GM19468 (cell line): ENCODE results near the gene QSOX1.
A peak's percentile ranks its signal among the peaks of the same experiment; 100 is the strongest.

Experiments
- ATAC-seq: cut with Tn5 transposase; IDR thresholded peaks from one replicate; pipeline ENCODE4 v1.9.1; 2021; ENCODE audit warnings: mild to moderate bottlenecking, moderate library complexity, moderate number of reproducible peaks; ENCODE audit not compliant: unreplicated experiment; ENCODE audit errors: extremely low read depth

The QSOX1 gene

GRCh38 chr1:180167721-180168467, 13.2 kb downstream of the QSOX1 start:
- ATAC-seq, result no peak

GRCh38 chr1:180168786-180169639, 14.3 kb downstream of the QSOX1 start:
- ATAC-seq, result peak; percentile 32

GRCh38 chr1:180169640-180170195, 15.0 kb downstream of the QSOX1 start:
- no peak for ATAC-seq

GRCh38 chr1:180170546-180171151, 16.0 kb downstream of the QSOX1 start:
- ATAC-seq, result no peak

- ATAC-seq, result no peak
Measured at GRCh38 chr1:180171691-180172090, 17.0 kb downstream of the QSOX1 start.

- no peak for ATAC-seq
Measured at GRCh38 chr1:180173451-180173850, 18.8 kb downstream of the QSOX1 start.

GRCh38 chr1:180173952-180174351, 19.3 kb downstream of the QSOX1 start:
- no peak for ATAC-seq

- ATAC-seq, result no peak
Measured at GRCh38 chr1:180175291-180175690, 20.6 kb downstream of the QSOX1 start.

- ATAC-seq, result no peak
Measured at GRCh38 chr1:180175806-180176205, 21.1 kb downstream of the QSOX1 start.

GRCh38 chr1:180176965-180177364, 22.3 kb downstream of the QSOX1 start:
- ATAC-seq, result no peak

- no peak for ATAC-seq
Measured at GRCh38 chr1:180177931-180178330, 23.3 kb downstream of the QSOX1 start.

GRCh38 chr1:180178511-180179161, 24.0 kb downstream of the QSOX1 start:
- ATAC-seq, result no peak

GRCh38 chr1:180179162-180179957, 24.7 kb downstream of the QSOX1 start:
- no peak for ATAC-seq

GRCh38 chr1:180181048-180181447, 26.4 kb downstream of the QSOX1 start:
- no peak for ATAC-seq

- ATAC-seq, result no peak
Measured at GRCh38 chr1:180181996-180182642, 27.4 kb downstream of the QSOX1 start.

- ATAC-seq, result no peak
Measured at GRCh38 chr1:180182643-180183311, 28.1 kb downstream of the QSOX1 start.

- ATAC-seq, result no peak
Measured at GRCh38 chr1:180183426-180183825, 28.8 kb downstream of the QSOX1 start.

GRCh38 chr1:180184041-180184440, 29.4 kb downstream of the QSOX1 start:
- no peak for ATAC-seq
